ENCODE measurements around the gene GIPR. TPM values are rescaled to one million over a fixed set of nuclear protein-coding genes. Genes with fewer than 3 reads are reported as not detected.

The GIPR gene
- total and polyA plus RNA-seq, 2 of the 13 experiments (the other 11 are each of a cell fraction or from before 2014, with no cell fraction given) = 0.15 to 1.2 TPM

DNA sequence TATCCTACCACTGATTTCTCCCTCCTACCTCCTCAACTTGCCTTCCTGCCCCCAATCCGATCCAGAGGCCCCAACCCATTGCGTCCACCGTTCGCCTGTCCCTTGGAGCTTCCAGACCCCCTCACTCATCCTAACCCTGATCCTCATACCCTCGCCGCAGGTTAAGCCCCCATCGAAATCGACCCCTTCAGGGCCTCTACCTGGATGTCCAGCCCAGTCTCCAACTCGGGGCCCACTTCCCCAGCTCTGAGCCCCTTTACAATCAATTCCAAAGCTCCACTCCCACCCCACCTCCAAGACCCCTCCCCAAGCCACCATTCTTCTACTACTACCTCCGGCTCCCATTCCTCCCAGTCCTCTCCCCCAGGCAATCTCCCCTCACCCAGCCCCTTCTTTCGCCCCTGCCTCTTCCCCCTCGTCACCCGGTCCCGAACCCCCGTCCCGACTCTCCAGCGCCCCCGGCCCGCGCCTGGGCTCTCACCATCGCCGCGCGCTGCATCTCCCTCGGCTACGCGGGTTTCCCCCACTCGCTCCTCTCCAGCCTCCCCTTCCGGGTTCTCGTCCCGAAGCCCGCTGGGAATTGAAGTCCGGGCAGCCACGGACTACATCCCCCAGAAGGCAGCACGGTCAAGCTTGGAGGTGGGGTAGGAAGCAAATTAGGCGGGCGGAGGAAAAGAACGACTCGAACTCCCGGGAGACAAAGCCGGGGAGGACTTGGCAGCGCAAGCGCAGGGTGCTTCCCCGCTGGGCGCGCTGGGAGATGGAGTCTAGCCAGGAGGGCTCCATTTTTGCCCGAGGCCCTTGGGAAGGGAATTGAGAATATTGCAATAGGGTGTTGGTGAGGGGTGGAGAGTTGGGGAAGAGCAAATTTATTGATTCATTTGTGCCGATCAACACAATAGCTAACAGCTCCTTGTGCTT lies 62.6 kb downstream of the GIPR start, which contains the start of gene FBXO46 (continued):
- TF ChIP-seq, protein P1, sequence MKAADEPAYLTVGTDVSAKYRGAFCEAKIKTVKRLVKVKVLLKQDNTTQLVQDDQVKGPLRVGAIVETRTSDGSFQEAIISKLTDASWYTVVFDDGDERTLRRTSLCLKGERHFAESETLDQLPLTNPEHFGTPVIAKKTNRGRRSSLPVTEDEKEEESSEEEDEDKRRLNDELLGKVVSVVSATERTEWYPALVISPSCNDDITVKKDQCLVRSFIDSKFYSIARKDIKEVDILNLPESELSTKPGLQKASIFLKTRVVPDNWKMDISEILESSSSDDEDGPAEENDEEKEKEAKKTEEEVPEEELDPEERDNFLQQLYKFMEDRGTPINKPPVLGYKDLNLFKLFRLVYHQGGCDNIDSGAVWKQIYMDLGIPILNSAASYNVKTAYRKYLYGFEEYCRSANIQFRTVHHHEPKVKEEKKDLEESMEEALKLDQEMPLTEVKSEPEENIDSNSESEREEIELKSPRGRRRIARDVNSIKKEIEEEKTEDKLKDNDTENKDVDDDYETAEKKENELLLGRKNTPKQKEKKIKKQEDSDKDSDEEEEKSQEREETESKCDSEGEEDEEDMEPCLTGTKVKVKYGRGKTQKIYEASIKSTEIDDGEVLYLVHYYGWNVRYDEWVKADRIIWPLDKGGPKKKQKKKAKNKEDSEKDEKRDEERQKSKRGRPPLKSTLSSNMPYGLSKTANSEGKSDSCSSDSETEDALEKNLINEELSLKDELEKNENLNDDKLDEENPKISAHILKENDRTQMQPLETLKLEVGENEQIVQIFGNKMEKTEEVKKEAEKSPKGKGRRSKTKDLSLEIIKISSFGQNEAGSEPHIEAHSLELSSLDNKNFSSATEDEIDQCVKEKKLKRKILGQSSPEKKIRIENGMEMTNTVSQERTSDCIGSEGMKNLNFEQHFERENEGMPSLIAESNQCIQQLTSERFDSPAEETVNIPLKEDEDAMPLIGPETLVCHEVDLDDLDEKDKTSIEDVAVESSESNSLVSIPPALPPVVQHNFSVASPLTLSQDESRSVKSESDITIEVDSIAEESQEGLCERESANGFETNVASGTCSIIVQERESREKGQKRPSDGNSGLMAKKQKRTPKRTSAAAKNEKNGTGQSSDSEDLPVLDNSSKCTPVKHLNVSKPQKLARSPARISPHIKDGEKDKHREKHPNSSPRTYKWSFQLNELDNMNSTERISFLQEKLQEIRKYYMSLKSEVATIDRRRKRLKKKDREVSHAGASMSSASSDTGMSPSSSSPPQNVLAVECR (CRISPR knock-in tag; IDR thresholded peaks at IDR 0.05; ENCODE audit: borderline replicate concordance) = peak; percentile 91; the same call in 1 of the 2 replicates
- TF ChIP-seq IKZF1 (IDR thresholded peaks at IDR 0.05) (no peak), ZNF333 (CRISPR knock-in tag; IDR thresholded peaks at IDR 0.05; ENCODE audit: borderline replicate concordance) (no peak), FOXC1 (CRISPR knock-in tag; IDR thresholded peaks at IDR 0.05; ENCODE audit: borderline replicate concordance) (0 out of 2 replicates have a peak, but pooled peaks have one; percentile 49), ZNF430 (CRISPR knock-in tag; IDR thresholded peaks at IDR 0.05) (no peak), ZNF619 (CRISPR knock-in tag; IDR thresholded peaks at IDR 0.05) (no peak), FIP1L1 (IDR thresholded peaks at IDR 0.05; ENCODE audit: borderline replicate concordance, insufficient read depth, low read depth, low read length) (no peak), NFRKB (IDR thresholded peaks at IDR 0.05) (no peak), SMARCC2 (IDR thresholded peaks at IDR 0.05) (no peak), CCDC6 (CRISPR knock-in tag; IDR thresholded peaks at IDR 0.05) (no peak), ZNF674 (CRISPR knock-in tag; IDR thresholded peaks at IDR 0.05; ENCODE audit: low read depth) (no peak), HNF4A (CRISPR knock-in tag; IDR thresholded peaks at IDR 0.05) (peak; percentile 13; the same call in 1 of the 2 replicates), MEIS2 (CRISPR knock-in tag; IDR thresholded peaks at IDR 0.05) (no peak), KAT7 (CRISPR knock-in tag; IDR thresholded peaks at IDR 0.05; ENCODE audit: borderline replicate concordance) (no peak), ZBTB20 (CRISPR knock-in tag; IDR thresholded peaks at IDR 0.05; ENCODE audit: borderline replicate concordance, low read depth) (peak; percentile 8; the same call in 1 of the 2 replicates), THYN1 (CRISPR knock-in tag; IDR thresholded peaks at IDR 0.05; ENCODE audit: borderline replicate concordance, low read depth) (no peak), TSC22D2 (CRISPR knock-in tag; IDR thresholded peaks at IDR 0.05; ENCODE audit: borderline replicate concordance) (no peak), ARID2 (CRISPR knock-in tag; IDR thresholded peaks at IDR 0.05; ENCODE audit: borderline replicate concordance) (no peak), NFE2L1 (CRISPR knock-in tag; IDR thresholded peaks at IDR 0.05; ENCODE audit: borderline replicate concordance) (no peak), CREM (IDR thresholded peaks at IDR 0.05) (peak; percentile 97), CREM (CRISPR knock-in tag; IDR thresholded peaks at IDR 0.05) (no peak)
- TF ChIP-seq, protein P2, sequence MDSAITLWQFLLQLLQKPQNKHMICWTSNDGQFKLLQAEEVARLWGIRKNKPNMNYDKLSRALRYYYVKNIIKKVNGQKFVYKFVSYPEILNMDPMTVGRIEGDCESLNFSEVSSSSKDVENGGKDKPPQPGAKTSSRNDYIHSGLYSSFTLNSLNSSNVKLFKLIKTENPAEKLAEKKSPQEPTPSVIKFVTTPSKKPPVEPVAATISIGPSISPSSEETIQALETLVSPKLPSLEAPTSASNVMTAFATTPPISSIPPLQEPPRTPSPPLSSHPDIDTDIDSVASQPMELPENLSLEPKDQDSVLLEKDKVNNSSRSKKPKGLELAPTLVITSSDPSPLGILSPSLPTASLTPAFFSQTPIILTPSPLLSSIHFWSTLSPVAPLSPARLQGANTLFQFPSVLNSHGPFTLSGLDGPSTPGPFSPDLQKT (CRISPR knock-in tag; IDR thresholded peaks at IDR 0.05; ENCODE audit: borderline replicate concordance) = no peak
